ENCODE measurements around the gene BRD3OS. TPM values are rescaled to one million over a fixed set of nuclear protein-coding genes. Genes with fewer than 3 reads are reported as not detected.

Gene BRD3OS
- polyA plus RNA-seq, 1 donor, result 21.6 TPM

DNA sequence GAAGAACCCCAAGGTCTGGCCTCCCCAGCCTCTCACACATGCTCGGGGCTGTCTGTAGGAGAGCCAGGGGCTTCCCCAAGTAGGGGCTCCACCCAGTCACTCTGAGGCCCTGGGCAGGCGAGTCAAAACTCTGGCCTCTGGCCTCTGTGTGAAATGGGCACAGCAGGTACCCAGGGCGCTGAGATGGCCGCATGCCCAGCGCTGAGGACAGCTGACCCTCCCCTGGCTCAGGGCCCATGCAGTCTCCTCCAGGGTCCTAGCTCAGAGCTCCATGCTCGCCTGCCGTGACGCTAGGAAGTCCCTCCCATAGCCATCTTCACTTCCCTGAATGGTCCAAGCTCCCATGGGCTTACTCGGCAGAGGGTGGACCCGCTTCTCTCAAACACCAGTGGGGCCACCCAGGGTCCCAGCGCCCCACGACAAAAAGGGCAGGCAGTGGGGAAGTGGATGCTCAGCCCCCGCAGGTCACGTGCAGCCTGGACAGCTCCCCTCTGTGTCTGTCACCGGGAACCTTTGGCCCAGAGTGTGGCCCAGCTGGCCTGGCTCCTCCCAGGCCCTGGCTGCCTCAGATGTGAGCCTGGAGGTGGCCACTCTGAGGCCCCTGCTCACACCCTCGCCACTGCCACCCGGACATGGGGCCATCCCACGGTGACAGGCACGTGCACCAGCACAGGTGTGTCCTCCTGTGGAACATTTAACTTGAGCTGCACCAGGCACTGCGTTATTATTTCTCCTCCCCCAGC, 21.0 kb upstream of the BRD3OS start:
- no peak for DNase-seq

DNA sequence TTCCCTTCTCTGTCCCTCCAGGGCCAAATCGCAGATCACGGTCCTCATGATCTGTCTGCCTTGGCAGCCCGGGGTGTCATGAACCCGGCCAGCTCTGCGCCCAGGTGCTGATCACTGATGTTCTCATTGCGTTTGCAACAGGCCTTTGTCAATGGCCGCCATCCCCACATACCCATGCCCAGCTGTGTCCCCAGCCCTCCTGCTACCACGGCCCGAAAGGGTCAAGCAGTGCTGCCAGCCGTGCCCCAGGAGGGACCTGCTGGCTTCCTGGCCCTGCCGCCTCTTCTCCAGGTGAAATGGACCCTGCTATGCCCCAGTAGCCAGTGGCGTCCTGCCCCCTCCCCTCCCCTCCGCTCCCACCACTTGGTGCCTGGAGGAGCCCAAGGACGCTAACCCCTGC, 20.4 kb upstream of the BRD3OS start:
- no peak for DNase-seq

DNA sequence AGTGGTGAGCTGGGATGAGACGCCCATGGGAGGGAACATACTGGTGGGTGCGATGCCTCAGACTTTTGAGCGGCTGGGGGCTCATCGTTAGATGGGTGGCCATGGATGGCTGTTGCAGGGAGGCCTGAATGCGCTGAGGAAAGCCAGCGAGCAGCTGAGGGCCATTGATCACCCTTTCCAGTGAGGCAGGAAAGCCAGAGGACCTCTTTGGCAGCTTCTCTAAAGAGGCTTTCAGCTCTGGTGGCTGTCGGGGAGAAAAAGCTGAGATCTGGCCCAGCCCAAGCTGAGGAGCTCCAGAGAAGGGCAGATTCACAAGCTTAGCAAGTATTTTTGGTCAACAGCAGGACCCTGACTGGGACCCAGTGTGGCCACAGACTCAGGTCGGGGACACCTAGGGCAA, 19.9 kb upstream of the BRD3OS start:
- no peak for DNase-seq

DNA sequence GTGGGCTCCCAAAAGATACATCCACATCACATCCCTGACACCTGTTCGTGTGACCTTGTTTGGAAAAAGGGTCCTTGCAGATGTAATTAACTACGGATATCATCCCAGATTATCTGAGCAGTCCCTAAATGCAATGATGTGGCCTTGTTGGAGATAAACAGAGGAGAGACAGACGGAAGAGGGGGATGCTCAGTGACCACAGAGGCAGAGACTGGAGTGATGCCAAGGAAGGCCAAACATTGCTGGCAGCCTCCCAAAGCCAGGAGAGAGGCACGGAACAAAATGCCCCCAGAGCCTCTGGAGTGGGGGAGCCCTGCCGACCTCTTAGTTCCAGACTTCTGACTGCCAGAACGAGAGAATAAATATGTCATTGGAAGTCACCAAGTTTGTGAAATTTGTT, 18.1 kb upstream of the BRD3OS start:
- DNase-seq, result no peak

DNA sequence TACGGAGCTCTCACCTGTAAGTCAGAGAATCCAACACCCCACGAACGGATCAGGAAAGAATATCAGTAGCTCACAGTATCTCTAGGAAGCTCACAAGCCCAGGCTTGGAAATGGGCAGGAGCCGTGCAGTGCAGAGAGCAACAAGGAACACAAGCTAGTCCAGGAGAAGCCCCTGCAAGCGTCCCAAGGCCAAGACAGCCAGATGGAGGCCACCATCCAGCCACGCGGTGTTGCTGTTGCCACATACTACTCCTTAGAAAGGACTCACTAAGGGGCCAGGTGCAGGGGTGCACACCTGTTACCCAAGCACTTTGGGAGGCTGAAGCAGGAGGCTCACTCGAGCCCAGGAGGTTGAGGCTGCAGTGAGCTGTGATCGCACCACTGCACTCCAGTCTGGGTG, 17.7 kb upstream of the BRD3OS start:
- no peak for DNase-seq

DNA sequence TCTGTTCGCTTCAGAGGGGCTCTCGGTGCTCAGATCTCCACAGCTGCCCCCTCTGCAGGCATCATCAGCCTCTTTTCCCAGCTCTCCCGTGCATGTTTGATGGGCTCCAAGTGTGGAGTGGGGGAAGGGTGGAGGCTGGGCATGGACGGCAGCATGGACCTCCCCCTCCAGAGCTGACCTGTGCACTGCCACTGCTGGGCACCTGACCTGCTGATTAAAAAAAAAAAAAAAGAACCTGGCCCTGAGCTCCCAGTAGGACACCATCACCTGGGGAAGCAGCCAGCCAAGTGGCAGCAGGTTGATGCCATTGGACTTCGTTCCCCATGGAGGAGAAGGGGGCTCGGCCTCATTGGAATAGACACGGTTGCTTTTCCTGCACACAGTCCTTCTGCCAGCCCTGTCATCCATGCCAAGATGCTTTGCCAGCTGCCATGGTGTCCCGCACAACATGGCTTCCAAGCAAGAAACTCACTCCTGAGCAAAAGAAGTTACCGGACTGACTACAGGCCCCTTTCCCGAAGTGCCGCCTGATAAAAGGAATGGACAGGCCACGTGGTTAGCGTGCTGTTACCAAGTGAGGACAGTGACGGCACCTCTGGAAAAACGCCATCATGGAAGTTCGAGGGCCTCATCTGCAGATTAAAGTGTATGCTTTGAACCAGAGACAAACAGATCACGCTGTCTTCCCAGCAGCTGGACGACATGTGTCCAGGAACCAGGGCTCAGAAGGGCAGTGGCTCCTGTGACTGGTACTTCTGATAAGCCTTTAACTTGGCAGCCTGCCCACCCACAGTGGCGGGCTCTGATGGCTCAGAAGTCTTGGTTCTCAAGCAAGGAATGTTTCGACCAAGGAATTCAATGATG, 14.7 kb upstream of the BRD3OS start:
- no peak for DNase-seq

DNA sequence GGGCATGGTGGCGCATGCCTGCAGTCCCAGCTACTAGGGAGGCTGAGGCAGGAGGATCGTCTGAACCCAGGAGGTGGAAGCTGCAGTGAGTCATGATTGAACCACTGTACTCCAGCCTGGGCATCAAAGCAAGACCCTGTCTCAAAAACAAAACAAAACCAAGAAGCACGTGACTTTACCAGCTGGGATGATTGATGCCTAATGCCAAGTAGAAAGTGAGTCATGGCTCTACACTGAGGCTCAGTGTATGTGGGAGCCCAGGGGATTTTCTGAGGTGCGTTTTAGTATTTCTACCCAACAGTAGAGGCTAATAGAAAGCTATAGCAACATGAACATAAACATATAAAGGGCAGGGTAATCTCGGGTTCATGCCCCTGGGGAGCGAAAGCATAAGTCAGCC, 13.9 kb upstream of the BRD3OS start:
- DNase-seq, result no peak

DNA sequence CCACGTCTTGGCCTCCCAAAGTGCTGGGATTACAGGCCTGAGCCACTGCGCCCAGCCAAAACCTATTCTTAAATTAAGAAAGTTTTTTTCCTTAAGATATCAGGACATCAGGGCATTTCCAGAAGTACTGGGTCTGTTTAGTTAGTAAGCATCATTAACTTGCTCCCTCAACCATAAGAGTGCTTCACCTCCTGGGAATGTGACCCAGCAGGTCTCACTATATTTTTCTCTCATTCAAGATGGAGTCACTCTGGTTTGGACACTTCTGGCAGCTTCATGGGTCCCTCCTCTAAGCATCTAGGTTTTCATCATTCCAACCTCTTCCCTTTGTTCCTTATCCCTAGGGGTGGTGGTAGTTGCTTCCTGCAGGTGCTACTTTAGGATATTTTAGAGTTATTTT, 10.3 kb upstream of the BRD3OS start:
- no peak for DNase-seq

DNA sequence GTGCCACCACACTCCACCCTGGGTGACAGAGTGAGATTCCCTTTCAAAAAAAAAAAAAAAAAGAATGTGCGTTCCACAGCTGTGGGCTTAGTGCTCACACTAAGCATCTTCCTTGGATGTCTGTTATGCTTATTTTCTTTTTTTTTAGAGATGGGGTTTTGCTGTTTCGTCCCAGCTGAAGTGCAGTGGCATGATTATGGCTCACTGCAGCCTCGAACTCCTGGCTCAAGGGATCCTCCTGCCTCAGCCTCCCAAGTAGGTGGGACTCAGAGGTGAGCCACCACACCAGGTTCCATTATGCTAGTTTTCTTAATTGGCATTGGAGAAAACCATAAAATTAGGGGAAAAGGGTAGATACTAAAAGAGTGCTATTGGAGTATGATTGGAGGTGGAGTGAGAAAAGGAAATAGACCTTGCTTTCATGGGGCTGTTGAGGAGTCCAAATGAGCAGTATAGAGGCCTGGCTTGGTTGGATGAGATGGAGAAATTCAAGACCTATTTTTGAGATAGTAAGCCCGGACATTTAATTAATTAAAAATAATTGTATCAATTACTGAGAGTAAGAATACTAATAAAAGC, 978 bp upstream of the BRD3OS start:
- no peak for DNase-seq

DNA sequence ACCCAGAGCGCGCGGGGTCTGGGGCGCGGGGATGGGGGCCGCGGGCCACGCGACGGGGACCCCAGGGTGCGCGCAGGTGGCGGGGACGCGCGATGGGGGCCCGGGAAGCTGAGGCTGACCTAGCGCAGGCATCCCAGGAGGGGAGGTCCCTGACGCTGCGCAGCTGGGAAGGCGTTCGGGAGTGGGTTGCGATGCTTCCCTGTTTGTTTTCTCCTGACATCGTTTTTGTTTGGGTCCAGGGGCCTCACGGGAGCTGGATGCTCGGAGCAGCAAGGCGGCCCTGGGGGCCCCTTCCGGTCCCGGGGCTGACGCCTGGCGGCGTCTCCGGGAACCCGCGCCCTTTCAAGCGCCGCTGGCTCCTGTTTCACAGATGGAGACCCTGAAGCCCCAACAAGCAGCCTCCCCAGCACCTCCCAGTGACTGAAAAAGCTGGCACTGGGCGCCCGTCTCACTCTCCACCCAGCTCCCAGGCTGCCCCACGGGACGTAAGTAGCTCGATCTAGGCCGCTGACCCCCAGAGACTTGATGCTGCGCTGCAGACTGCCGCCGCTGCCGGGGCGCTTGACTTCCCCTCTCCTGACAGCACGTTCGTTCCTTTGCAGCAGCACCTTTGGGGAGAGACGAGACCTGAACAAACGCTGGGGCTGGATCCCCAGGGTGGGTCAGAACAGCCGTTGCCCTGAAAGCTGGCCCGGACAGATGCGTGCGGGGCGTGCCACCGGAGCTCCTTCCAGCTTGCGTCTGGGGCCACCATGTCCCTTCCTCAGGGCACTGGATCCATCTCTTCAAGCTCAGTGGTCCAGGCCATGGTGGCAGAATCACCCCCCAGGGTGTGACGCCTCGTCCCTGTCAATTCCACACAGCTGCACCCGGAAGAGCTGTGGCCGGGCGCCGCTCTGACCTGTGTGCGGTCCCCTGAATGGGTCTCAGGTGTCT, 593 bp downstream of the BRD3OS start:
- DNase-seq, result peak; percentile 36

DNA sequence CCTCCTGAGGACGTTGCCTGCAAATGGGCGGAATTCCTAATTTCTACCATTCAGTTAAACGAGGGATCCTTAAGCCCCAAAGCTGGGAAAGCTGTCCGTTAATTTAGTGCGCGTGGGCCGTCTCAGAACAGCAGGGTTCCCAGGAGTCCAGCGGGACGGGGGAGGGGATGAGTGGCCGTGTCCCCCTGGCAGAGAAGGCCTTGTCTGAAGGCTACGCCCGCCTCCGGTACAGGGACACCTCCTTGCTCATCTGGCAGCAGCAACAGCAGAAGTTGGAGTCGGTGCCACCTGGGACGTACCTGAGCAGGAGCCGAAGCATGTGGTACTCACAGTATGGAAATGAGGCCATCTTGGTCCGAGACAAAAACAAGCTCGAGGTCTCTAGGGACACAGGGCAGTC, 1.3 kb downstream of the BRD3OS start:
- no peak for DNase-seq

DNA sequence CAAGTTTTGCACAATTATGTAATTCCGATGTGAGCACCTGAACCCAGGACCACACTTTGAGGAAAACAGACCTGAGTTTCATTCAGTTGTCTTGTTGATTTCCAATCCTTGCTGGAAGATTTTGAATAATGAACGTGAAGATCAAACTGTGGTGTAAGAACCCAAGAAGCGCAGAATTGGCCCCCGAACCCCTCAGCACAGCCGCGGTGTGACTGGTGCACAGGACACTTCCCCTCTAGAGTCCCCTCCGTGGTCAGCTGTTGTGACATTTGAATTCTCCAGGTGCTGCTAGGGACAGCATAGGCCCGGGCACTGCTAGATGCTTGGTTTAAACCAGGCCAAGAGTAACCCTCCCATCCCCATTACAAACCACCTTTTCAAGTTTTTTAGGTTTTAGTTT, 1.7 kb downstream of the BRD3OS start:
- no peak for DNase-seq

DNA sequence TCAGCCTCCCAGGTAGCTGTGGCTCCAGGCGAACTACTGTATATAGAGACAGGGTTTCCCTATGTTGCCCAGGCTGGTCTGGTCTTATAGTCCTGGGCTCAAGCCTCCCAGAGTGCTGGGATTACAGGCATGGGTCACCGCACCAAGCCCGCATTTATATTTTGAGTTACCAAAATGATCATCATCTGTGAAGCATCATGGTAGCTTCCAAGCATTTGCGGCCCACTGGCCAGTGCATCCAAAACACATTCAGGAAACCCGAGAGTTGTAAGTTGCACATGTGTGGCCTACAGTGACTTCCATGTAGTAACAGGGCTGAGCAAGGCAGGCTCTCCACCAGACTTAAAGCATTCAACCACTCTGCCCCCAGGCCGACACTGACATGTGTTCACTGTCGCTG, 2.3 kb downstream of the BRD3OS start:
- DNase-seq, result no peak

DNA sequence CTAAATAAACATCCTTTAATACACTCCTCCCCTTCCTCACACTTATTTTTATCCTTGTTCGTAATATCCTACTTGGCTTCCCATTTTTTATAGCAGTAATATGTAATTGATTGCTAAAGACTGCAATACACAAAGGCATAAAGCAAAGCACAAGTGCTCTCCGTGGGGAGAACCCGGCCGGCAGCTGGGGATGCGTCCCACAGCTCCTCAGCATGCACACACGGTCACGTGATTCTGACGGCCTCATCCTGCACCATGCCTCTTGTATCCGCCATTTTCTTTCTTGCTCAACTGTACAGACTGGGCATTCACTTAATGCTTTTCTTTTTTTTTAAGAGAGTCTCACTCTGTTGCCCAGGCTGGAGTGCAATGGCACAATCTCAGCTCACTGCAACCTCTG, 2.8 kb downstream of the BRD3OS start:
- no peak for DNase-seq

DNA sequence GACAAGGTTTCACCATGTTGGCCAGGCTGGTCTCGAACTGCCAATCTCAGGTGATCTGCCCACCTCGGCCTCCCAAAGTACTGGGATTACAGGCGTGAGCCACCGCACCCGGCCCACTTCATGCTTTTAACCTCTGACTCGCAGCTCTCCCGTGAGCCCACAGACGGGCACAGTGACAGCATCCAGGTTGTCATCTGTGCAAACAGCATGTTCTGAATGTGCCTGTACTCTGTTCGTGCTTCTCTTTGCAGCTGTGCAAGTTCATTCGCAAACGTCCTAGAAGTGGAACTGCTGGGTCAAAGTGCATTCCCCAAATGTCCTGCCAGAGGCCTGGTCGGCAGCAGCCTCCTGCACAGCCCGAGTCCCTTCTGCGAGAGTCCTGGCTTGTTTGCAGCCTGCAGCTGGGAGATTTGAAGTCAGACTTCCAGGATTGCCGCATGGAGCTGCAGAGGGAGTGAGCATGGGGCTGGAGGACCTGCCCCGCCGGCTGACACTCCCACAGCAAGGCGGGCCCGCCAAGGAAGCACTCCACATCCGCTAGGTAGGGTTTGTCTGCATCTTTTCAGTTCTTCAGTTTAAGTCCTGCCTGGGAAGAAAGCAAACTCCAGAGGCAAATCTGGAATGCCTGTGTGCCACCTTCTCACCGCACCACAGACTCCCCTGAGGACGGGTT, 3.4 kb downstream of the BRD3OS start:
- DNase-seq, result no peak

DNA sequence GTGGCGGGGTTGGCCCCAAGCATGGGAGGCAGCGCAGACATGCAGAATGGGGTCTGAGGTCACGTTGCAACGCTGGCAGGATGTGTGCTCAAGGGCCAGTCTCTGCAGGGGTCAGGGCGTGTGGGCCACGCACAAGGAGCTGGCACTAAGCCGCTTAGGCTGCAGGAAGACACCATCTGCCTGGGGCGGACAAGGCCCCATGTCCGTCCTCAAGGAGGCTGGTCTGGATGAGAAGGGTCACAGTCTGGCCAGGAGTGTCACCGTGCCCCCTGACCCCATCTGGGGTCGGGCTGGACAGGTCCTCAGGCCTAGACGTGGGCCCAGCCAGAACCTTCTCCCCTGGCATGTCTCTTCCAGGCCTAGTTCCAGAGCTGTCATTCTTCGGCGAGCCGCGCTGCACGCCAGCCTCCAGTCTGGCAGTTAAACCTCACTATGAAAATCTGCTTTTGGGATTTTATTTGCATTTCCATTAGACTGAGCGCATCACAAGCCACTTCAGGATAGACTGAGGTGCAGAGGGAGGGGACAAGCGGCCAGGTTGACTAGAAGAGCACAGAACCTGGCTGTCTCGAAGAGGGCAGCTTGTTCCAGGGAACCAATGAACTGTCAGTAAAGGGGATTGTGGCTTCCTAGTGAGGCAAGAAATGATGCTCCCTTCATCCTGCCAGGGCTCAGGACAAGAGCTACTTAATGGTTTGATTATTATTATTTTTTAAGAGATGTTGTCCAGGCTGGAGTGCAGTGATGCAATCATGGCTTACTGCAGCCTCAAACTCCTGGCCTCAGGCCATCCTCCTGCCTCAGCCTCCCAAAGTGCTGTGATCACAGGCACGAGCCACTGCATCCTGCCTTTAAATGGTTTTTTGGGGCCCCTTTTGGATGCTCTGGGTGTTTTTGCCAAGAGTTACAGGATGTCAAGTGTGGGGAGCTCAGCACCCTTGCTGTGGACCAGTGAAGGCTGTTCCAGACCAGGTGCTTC, 4.3 kb downstream of the BRD3OS start:
- no peak for DNase-seq

DNA sequence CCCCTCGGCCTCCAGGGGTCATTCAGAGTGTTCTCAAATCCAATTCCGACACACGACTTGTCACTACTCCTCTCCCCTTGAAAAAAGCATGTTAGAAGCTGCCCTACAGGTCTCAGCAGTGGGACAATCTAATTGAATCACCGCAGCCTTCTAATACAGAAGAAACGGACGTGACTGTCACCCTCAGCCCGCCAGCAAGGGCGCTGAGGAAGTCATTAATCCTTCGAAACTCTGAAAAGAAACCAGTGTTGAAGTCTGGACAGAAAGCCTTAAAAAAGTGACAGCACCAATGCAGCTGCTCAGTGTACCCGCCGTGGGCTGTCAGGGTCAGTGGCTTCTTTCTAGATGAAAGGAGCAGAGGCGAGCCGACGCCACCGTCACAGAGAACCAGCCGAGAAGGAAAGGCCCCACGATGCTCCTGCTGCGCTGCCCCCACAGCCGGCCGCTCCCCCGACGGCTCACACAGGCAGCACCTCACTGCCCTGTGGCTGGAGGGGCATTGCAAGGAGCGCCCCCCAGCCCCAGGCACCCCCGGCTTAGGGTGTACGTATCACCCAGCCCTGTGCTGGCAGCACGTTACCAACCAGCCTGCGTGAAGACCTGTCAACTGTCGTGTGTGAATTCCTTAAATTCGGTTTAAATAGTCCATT, 5.7 kb downstream of the BRD3OS start:
- DNase-seq, result peak; percentile 15

DNA sequence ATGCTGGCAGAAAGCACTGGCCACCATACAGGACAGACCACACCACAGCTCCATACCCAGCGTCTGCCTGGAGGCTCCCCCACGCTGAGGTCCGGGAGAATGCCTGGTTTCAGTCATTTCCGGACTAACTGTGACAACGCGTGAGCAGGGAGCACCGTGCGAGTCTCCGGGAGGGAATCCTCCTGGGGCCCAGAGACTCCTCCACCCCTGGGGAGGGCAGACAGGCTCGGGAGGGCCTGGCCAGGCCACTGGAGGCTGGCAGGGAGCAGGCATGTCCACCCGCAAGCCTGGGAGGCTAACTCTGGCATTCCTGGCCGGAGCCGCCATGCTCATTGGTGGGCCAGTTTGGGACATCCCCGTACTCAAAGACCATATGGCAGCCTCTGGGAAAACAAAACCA, 6.5 kb downstream of the BRD3OS start:
- DNase-seq, result no peak

DNA sequence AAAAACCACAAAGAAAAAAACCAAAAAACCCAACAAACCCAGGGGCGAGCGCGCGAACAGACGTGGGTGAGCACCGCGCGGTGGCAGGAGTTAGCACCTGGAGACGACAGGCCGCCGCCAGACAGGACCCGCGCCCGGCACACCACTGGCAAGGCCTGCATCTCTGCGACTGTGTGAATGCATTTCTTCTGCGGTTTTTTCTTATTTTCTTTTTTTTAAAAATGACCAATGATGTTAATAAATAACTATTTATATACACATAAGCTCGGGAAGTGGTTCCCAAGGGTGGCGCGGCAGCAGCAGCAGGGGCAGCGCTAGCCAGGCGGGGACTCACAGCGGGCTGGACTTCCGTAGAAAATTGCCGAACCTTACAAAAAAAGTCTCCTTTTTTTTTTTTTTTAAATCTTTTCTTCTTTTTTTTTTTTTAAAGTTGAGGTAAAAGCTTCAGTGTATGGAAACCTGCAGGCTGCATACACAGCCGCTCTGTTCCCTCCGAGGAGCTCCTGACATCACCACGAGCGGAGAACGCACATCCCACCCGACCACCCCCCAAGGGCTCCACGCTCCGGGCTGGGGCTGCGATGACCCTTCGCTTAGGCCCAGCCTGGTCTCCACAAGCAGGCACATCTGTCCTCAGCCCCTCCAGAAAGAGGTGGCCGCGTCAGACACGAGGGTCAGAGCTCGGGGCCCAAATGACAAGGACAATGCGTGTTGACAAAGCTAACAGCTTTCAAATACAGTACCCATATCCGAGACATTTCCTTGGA, 7.4 kb downstream of the BRD3OS start:
- DNase-seq, result no peak
